ENCODE results near the gene TBX10. TPM values are rescaled to one million over a fixed set of nuclear protein-coding genes. Genes with fewer than 3 reads are reported as not detected.

Gene TBX10
- total and polyA plus RNA-seq, 2 donors (not counting 3 experiments of a cell fraction or from before 2014, with no cell fraction given), result not detected

GRCh38 chr11:67600324-67601029 lies 39.1 kb downstream of the TBX10 start:
- H3K27ac ChIP-seq (ENCODE audit: insufficient read depth, low read depth, low read length), result no peak overlapping the region

More at GRCh38 chr11:67600324-67601029, 39.1 kb downstream of the TBX10 start:
- Histone ChIP-seq H3K4me3 (replicated peaks in 1 of 3; ENCODE audit: insufficient read depth in 1 of 3, low read depth in 1 of 3, low read length in 3 of 3) (no peak overlapping the region), H3K9ac (replicated peaks; ENCODE audit: extremely low read depth, insufficient read depth, low read length) (no peak overlapping the region), H3K36me3 (ENCODE audit: control insufficient read depth in 2 of 2, extremely low read depth in 1 of 2, insufficient read depth in 2 of 2, low read length in 2 of 2) (no peaks in the 10 kb centered on the region), H3K9me1 (replicated peaks; ENCODE audit: control insufficient read depth, extremely low read depth, insufficient read depth, low read length) (no peaks in the 10 kb centered on the region), H3K4me1 (ENCODE audit: control insufficient read depth, extremely low read depth, insufficient read depth, low read length) (no peaks in the 10 kb centered on the region), H4K20me1 (replicated peaks; ENCODE audit: control insufficient read depth, extremely low read depth, insufficient read depth, low read length) (no peaks in the 10 kb centered on the region), H3K79me2 (ENCODE audit: control insufficient read depth, insufficient read depth, low read length) (no peaks in the 10 kb centered on the region), H3K27me3 (ENCODE audit: control insufficient read depth in 2 of 2, insufficient read depth in 2 of 2, low read length in 2 of 2) (peaks cover 11 to 31% of the 10 kb centered on the region in 2 experiments), H3K4me2 (ENCODE audit: insufficient read depth, low read length) (no peak overlapping the region), H3K9me3 (replicated peaks; ENCODE audit: control insufficient read depth, insufficient read depth, low read length) (no peaks in the 10 kb centered on the region), H2AFZ (ENCODE audit: low read depth, low read length) (no peak overlapping the region)
- ChIA-PET CTCF (interaction anchor here (1.4 to 1.8 kb wide), 2 partner anchors 14 to 28 kb away, joined by 3 to 7 read pairs; partner anchors contain the start of gene NUDT8), POLR2A (no interaction called here)
- TF ChIP-seq CTCF (IDR thresholded peaks at IDR 0.05; ENCODE audit: extremely low read depth in 1 of 2, insufficient read depth in 1 of 2, low read depth in 1 of 2, low read length in 2 of 2) (no peak), GATA2 (IDR thresholded peaks at IDR 0.05; ENCODE audit: insufficient read depth, insufficient read length, low read depth, low read length) (no peak), JUN (IDR thresholded peaks at IDR 0.05; ENCODE audit: borderline replicate concordance, insufficient read depth, insufficient read length, low read depth) (no peak), EZH2 (IDR thresholded peaks at IDR 0.05; ENCODE audit: borderline replicate concordance, low read depth, low read length, severe bottlenecking) (no peak), POLR2AphosphoS5 (IDR thresholded peaks at IDR 0.05; ENCODE audit: insufficient read depth, low read depth, low read length) (no peak), MYC (IDR thresholded peaks at IDR 0.05; ENCODE audit: low read depth, low read length) (no peak), FOS (IDR thresholded peaks at IDR 0.05; ENCODE audit: borderline replicate concordance, insufficient read depth, low read length) (no peak), POLR2A (IDR thresholded peaks at IDR 0.05; ENCODE audit: low read depth, low read length) (no peak)
- TF ChIP-seq, protein P1, sequence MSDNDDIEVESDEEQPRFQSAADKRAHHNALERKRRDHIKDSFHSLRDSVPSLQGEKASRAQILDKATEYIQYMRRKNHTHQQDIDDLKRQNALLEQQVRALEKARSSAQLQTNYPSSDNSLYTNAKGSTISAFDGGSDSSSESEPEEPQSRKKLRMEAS (IDR thresholded peaks at IDR 0.05; ENCODE audit: insufficient read depth, insufficient read length), result no peak
- no TSS peak for BruUV-seq (replicated peaks)
- intact Hi-C loops (cut with micrococcal nuclease) (no loop called here), dilution Hi-C loops (cut with MboI; ENCODE audit: extremely low pct_ligation_motif_present, low sequenced_read_pairs) (no loop called here)
- FAIRE-seq, result no peak
- no peak for DNase-seq (ENCODE audit: low read depth, low spot score)
